HFFc6 (cell line): ENCODE results near the gene DHX32. TPM values are rescaled to one million over a fixed set of nuclear protein-coding genes. Genes with fewer than 3 reads are reported as not detected.
"Not testable (repeated sequence)": the region's sequence is repeated elsewhere in the genome, so short reads cannot be mapped to it uniquely, and the experiment has no call there.

Experiments
- DNase-seq: peaks from one replicate; pipeline ENCODE4 v3.0.0-alpha.2; 2018
- H3K27ac Mint-ChIP-seq: 2 replicates; pipeline ENCODE4 v1.8.0; 2020; ENCODE audit warnings: mild to moderate bottlenecking, mixed read lengths
- H3K27me3 Mint-ChIP-seq: 2 replicates; pipeline ENCODE4 v1.8.0; 2021; ENCODE audit warnings: mild to moderate bottlenecking, moderate library complexity, mixed read lengths; ENCODE audit not compliant: insufficient read depth
- H3K36me3 Mint-ChIP-seq: 2 replicates; pipeline ENCODE4 v1.8.0; 2021; ENCODE audit warnings: low read depth, mixed read lengths
- H3K4me1 Mint-ChIP-seq: 2 replicates; pipeline ENCODE4 v1.8.0; 2020; ENCODE audit warnings: low read depth, mixed read lengths
- H3K4me3 Mint-ChIP-seq: 2 replicates; pipeline ENCODE4 v1.8.0; 2020; ENCODE audit warnings: mild to moderate bottlenecking, moderate library complexity, mixed read lengths
- H3K9me3 Mint-ChIP-seq: 2 replicates; pipeline ENCODE4 v1.8.0; 2020; ENCODE audit warnings: mild to moderate bottlenecking, mixed read lengths
- CTCF ChIP-seq: fragments of 200-600 bp; sonication (generic); IDR thresholded peaks from 2 replicates; pipeline ENCODE4 v1.5.0; 2021; ENCODE audit warnings: antibody characterized with exemption, mild to moderate bottlenecking
- long read RNA-seq: library from polyadenylated mRNA; unstranded; transcript quantifications from one replicate; pipeline ENCODE4 v2.0.0, GENCODE V29; 2019
- total RNA-seq, 6 experiments: library from RNA; stranded (reverse); fragmentation: NEBNext Ultra II Directional; extraction: Animal tissue kit (Norgen Biotek cat#: 25700); gene quantifications; 2 replicates in 1 of 6; 3 replicates in 5 of 6; pipeline ENCODE4 v1.2.3, GENCODE V29; 2021

The DHX32 gene
- 10 to 100 TPM; 18.6 to 22.4 (median 20.8) TPM for total RNA-seq
- long read RNA-seq, partial matches to known transcripts: 13 of 24 reads
- long read RNA-seq, other reads (novel, unspliced or antisense): 11 of 24 reads

GRCh38 chr10:125881192-125881591 is at the start of gene DHX32:
TSS of gene DHX32 (minus strand) at chr10:125881292. CDS start at chr10:125880824, 468 bp downstream.
- no peak for TF ChIP-seq CTCF
- Mint-ChIP-seq H3K27ac (no peak within 1 kb of the TSS), H3K4me3 (no peak within 1 kb of the TSS), H3K4me1 (peaks cover 28% of the 10 kb centered on the region), H3K27me3 (no peaks in the 10 kb centered on the region; the same call in 1 of the 2 replicates), H3K9me3 (peaks cover 5% of the 10 kb centered on the region), H3K36me3 (peaks cover 12% of the 10 kb centered on the region)
- DNase-seq: no peak

- H3K4me3 Mint-ChIP-seq: no peak overlapping the region
- H3K4me1 Mint-ChIP-seq: peaks cover 7% of the 10 kb centered on the region
- no peak overlapping the region for H3K27ac Mint-ChIP-seq
- no peaks in the 10 kb centered on the region for H3K36me3 Mint-ChIP-seq
- no peak for DNase-seq
- H3K27me3 Mint-ChIP-seq: peaks cover 3% of the 10 kb centered on the region
- TF ChIP-seq CTCF: no peak
- peaks cover 8% of the 10 kb centered on the region; the same call in 1 of the 2 replicates for H3K9me3 Mint-ChIP-seq
Measured at GRCh38 chr10:125929618-125930017, 48.5 kb upstream of the DHX32 start.

- H3K4me3 Mint-ChIP-seq: no peak overlapping the region
- H3K36me3 Mint-ChIP-seq: no peaks in the 10 kb centered on the region
- H3K9me3 Mint-ChIP-seq: peaks cover 8% of the 10 kb centered on the region; the same call in 1 of the 2 replicates
- no peak for TF ChIP-seq CTCF
- no peak overlapping the region for H3K27ac Mint-ChIP-seq
- no peak for DNase-seq
- H3K4me1 Mint-ChIP-seq: peaks cover under 1% of the 10 kb centered on the region
- H3K27me3 Mint-ChIP-seq: peaks cover 3% of the 10 kb centered on the region
Measured at GRCh38 chr10:125928928-125929585, 48.0 kb upstream of the DHX32 start.

- not testable (repeated sequence) for H3K36me3 Mint-ChIP-seq, H3K27ac Mint-ChIP-seq, H3K4me1 Mint-ChIP-seq, H3K27me3 Mint-ChIP-seq, H3K4me3 Mint-ChIP-seq, H3K9me3 Mint-ChIP-seq, DNase-seq
Measured at GRCh38 chr10:125927265-125927664, 46.2 kb upstream of the DHX32 start.

- H3K27ac Mint-ChIP-seq: no peak overlapping the region
- no peaks in the 10 kb centered on the region for H3K36me3 Mint-ChIP-seq
- peaks cover 2% of the 10 kb centered on the region for H3K27me3 Mint-ChIP-seq
- DNase-seq: no peak
- H3K9me3 Mint-ChIP-seq: peaks cover 8% of the 10 kb centered on the region; the same call in 1 of the 2 replicates
- no peak overlapping the region for H3K4me3 Mint-ChIP-seq
- peaks cover 9% of the 10 kb centered on the region for H3K4me1 Mint-ChIP-seq
- no peak for TF ChIP-seq CTCF
Measured at GRCh38 chr10:125926247-125926646, 45.2 kb upstream of the DHX32 start.

- TF ChIP-seq CTCF: no peak
- no peak overlapping the region for H3K4me3 Mint-ChIP-seq
- peaks cover 8% of the 10 kb centered on the region; the same call in 1 of the 2 replicates for H3K9me3 Mint-ChIP-seq
- no peak for DNase-seq
- H3K27ac Mint-ChIP-seq: no peak overlapping the region
- peaks cover 18% of the 10 kb centered on the region for H3K4me1 Mint-ChIP-seq
- H3K36me3 Mint-ChIP-seq: no peaks in the 10 kb centered on the region
- H3K27me3 Mint-ChIP-seq: peaks cover 2% of the 10 kb centered on the region
Measured at GRCh38 chr10:125925262-125925834, 44.3 kb upstream of the DHX32 start.

- not testable (repeated sequence) for DNase-seq, H3K4me3 Mint-ChIP-seq, H3K36me3 Mint-ChIP-seq, H3K27me3 Mint-ChIP-seq, H3K27ac Mint-ChIP-seq
- peaks cover 18% of the 10 kb centered on the region for H3K4me1 Mint-ChIP-seq
- H3K9me3 Mint-ChIP-seq: peaks cover 12% of the 10 kb centered on the region
Measured at GRCh38 chr10:125921643-125922306, 40.7 kb upstream of the DHX32 start.

- H3K4me3 Mint-ChIP-seq, H3K9me3 Mint-ChIP-seq, H3K36me3 Mint-ChIP-seq, DNase-seq, H3K27me3 Mint-ChIP-seq, H3K27ac Mint-ChIP-seq: not testable (repeated sequence)
- H3K4me1 Mint-ChIP-seq: peaks cover 27% of the 10 kb centered on the region
Measured at GRCh38 chr10:125917704-125918361, 36.7 kb upstream of the DHX32 start.
